GM18867 (cell line): ENCODE measurements around the gene NEK7.
A peak's percentile ranks its signal among the peaks of the same experiment; 100 is the strongest.

ENCODE experiments used
- ATAC-seq: cut with Tn5 transposase; IDR thresholded peaks from one replicate; pipeline ENCODE4 v1.9.1; 2021; ENCODE audit warnings: mild to moderate bottlenecking, moderate library complexity; ENCODE audit not compliant: unreplicated experiment

The NEK7 gene

DNA sequence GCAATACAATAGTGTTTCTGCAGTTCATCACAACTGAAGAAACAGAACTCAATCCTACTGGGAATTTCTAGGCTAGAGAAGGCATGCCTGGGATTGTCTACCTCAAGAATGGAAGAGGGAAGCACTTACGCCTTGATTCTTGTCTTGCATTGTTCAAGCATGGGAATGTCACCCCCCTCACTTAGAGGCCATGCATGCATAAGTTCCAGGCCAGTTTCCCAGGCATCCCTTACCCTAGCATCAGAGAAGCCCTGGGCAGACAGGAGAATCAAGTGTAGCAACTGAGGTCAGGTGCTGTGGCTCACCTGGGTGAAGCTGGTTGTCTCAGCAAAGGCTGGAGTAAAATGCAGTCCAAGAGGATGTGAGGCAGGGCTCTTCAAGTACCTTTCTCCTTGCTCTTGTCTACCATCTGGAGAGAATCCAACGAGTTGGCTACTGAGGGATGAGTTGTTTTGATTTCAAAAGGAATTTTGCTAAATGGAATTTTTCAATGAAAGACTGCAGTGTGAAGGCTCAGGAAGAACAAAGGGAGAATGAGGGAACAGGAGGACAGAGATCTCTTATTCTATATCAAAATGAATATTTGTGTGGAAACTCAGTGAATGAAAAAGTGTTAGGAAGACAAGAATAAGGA is 174.3 kb downstream of the NEK7 start:
- ATAC-seq: no peak

DNA sequence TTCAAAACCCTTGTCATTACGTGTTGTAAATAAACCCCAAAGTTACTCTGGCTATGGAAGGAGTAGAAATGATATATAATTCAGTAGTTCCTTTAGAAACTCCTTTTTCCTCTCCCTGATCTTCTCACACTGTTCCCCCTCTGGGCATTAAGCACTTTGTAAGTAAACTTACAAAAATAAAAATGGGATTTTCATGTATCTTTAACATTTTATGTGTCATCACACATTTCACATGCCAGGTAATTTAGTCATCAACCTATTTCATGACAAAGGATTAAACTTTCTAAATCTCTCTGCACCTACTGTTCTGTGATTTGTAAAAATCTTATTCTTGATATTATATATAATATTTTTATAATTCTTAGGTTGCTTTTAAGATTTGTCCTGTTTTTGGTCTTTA is 176.9 kb downstream of the NEK7 start:
- no peak for ATAC-seq

DNA sequence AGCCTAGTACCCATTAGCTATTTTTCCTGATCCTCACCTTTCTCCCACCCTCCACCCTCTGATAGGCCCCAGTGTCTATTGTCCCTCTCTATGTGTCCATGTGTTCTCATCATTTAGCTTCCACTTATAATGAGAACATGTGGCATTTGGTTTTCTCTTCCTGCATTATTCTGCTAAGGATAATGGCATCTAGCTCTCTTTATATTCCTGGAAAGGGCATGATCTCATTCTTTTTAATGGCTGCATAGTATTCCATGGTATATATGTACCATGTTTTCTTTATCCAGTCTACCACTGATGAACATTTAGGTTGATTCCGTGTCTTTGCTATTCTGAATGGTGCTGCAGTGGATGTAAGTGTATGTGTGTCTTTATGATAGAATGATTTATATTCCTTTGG is 178.9 kb downstream of the NEK7 start:
- no peak for ATAC-seq

DNA sequence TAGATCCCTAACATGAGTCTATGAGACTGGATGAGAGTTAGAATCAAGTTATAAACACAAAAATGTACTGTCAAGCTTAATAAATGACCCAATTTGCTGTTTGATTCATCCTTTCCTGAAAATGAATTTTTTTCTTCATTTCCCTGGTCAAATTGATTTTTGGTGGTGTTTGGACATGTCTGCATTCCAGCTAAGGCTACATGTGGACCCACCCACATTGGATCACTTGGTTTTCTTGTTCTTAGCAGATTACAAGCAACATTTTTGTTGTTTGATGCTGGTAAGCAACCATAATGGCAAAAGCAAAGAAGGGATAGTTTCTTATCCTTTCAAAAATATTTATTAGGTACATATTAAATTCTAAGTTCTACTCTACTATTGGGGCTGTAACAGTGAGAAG is 181.1 kb downstream of the NEK7 start:
- no peak for ATAC-seq

DNA sequence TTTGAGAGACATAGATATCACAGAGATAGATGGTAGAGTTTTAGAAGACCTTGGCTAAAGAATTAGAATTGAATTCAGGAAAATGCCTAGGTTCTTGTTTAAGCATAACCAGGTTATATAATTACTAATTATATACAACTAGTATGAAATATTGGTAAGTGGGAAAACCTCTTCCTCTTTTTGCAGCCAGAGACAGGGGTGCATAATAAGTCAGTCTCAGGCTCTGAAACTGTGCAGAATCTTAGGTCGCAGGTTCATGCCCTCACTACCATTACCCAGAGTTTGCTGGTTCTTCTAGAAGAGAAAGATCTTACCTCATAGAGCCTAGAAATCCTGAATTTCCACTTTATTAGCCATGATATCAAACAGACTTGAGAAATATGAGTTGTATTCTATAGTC is 183.3 kb downstream of the NEK7 start:
- ATAC-seq: no peak

DNA sequence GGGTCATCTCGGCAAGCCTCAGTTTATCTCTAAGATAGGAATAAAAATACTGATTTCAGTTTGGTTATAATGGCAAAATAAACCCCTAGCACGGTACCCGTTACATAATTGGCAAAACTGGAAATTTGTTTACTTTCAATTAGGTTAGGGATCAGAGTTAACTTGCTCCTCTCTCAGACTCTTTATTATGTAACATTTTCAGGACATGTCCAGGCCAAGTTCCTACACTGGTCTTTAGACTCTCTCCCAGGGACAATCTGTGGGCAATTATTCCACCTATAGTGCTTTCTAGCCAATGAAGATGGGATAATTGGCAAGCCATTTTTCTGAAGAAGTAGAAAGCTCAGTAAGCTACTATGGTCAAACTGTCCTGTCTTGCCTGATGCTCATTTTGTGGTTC is 189.4 kb downstream of the NEK7 start:
- ATAC-seq: no peak

DNA sequence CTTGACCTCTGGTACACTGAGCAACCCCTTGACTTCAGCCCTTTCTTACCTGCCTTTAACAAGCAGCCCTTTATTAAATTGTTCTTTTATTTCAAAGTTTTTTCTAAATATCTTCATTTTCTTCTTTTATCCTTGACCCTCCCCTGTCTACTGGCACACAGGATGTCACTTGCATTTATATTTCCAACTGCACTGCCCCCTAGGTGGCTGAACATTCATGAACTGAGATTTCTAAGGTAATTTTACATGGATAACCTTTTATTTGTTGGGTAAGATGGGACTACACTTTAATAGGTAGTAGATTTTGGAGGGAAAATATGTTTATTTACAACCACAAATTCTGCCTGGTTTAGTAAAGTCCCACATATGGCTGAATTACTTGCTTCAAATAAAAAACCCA is 193.7 kb downstream of the NEK7 start:
- ATAC-seq: no peak

DNA sequence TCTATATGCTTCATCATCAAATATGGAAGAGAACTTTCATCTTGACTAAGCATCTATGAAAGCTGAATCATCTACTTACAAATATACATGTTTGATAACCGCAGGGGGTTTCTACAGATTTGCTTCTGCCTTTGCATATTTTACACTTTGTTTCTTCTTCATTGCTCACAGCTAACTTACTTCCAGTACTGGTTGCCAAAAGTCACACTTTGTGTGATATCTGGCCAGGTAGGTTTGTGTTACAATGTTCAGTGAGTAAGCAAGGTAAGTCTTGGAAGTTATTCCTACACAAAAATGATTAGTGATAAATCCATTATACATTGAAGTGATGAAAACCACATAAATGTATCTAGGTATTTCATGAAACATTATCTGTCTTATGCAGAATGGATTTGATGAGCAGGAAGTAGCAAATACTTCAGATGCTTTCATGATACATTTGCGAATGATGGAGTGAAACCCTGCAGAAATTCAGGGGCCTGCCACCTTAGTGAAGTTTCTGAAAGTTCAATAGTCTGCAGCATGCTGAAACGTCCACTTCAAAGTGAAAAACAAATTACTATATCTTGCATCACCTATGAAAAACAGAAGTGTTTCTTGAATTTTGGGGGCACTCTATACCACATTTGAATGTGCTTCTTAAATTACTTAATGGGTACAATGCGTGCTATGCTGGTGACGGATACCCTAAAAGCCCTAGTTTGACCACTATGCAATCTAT is 196.3 kb downstream of the NEK7 start:
- ATAC-seq: peak; percentile 93

DNA sequence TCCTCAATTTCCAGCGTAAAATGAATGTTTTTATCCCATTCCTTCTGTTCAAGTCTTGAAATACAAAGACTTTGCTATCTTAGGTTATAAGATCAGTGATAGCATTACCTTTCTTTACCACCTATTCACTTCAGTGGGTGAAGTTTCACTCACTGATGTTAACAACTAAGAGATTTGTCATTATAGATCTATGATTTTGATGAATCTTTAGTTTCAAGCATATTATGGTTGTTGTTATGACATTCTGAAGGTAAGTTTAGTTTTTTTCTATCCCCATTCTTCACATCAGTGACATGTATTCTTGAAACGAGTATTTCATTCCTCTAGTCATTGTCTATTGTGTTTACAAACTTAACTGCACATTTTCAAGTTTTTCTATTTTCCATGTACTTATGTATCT is 201.1 kb downstream of the NEK7 start:
- no peak for ATAC-seq

DNA sequence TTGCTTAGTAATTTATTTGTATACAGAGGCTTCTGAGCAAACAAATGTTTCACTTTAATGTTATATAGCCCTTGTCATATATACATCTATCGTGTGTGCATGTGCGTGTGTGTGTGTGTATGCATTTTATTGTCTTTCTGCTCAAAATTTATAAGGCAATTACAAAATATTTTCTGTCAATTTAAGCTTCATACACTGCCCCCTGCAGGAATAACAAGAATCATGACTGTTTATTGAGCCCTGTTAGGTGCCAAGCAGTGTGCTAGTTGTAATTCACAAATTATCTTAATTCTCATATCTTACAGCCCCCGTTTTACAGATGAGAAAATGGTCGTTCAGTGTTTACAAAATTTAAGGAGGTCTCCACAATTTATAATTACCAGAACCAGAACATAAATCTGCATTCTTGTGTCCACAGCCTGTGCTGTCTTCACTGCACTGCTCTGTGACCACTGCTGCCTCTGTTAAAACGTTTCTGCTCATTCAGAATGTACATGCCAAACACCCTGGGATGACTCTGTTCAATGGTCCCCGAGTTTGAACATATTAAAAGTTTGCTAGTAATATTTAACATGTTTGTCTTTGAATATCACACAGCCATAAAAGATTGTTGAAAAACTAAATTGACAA is 202.3 kb downstream of the NEK7 start:
- peak; percentile 41 for ATAC-seq

DNA sequence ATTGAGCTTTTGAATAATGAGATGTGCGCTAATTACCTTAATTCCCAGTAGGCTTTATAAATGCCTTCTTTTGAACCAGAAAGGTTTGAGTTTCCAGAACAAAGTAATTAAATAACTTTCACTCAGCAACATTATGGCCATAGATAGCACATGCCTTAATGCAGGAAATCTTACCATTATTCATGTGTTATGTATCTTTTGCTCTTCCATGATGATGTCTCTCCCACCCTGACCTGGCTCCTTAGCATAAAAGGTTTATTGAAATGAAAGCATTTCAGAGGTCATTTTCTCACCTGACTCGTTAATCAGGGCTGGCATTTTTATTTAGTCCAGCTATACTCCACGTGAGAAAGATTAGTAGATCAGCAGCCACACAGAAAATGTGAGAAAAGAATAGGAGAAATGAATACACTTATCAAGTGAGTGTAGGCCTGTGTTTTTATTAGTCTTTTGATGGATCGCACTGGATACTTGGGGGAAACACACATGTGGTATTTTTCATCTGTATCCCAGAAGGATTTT is 203.5 kb downstream of the NEK7 start:
- ATAC-seq: no peak

DNA sequence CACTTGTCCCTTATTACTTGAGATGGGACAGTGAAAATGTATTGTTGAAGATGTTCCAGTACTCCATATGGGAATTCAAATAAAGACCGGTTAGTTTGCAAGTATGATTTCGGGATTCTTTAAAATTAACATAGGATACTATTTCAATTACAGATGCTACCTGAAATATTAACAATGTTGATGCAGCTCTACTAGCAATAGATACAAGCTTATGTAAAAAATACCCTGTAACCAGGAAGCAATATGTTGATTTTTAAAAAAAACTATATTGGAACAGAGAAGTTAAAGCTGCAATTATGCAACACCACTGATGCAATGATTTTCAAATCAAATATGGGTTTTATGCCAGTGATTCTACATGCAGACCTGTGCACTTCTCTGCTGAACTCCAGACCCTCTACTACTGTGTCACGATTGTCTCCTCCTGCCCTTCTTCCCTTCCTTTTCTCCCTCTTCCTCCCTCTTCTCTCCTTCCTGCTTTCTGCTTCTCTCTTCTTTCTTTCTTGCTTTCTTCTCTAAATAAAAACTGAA is 204.5 kb downstream of the NEK7 start:
- no peak for ATAC-seq

DNA sequence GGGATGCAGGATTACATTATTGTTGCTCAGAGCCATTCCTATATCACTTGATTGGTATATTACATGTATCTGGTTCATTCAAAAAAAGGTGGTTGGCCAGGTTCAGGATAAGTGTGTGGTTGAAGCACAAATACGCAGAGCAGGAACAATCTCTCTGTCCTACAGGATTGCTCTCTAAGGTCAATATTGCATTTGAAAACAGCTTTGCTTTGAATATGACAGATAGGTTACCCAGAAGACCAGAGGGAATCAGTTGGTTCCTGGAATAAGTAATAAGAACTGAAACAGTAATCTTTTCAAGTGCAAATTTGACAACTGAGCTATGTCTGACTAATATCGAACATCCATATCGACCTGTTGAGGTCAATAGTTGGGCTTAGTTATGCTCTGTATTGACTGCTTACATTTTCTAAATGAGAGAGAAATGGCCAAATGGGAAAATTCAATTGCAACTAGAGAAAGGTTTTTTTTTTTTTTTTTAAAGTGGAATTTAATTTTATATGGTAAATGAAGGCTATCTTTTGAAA is 206.9 kb downstream of the NEK7 start:
- peak; percentile 70 for ATAC-seq

DNA sequence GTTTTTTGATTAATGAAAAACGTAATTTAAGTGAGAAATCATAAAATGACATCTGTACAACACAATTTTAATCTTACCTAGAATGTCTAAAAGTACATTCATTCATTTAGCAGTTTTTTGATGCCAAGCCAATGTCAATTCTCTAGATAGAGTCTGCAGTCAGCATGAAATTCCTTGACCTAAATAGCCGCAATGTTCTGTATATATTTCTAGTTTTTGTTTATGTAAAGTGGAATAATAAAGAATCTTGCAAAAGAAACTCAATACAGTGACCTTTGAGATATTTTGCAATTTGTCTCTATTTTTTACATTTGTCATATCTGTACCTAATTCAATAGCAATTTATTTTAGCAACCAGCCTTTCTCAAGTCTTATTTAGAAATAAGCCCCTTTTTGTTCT is 207.7 kb downstream of the NEK7 start:
- ATAC-seq: no peak

DNA sequence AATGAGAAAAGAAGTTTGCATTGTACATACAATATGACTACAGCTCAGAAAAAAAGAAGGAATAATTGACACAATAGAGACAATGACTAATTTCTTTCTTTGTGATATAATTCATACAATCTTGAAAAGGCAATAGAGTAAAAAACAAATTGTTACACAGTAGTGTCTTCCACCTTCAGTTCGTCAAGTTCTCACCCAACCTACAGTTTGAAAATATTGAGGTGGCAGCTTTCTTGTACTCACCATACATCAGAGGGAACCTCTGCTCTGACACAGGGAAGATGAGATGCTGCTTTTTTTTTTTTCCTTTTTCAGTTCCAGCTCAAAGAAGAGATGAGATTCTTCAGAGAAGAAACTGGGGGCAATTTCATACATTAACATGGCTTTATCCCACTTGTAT is 210.5 kb downstream of the NEK7 start:
- no peak for ATAC-seq

DNA sequence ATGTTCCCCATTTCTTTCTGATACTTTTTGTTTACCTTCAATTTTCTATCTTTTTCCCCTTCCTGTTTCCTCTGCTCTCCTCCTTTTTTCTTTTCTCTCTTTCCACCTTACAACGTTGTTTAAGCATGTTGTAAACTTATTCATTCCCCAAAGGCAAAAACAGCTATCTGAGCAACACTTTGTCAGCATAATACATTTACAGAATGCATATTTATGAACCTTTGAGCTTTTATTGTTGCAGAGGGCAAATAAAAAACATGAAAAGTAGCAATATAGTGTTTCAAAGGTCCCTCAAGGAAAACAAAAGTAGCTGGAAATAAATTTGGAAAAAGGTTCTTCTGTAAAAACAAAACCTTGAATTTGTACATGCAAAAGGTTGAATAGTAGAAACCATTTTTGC is 214.2 kb downstream of the NEK7 start:
- no peak for ATAC-seq
